HG03378 (cell line): Measurements from ENCODE around the gene AMN.
"Not testable (repeated sequence)": the region's sequence is repeated elsewhere in the genome, so short reads cannot be mapped to it uniquely, and the experiment has no call there.

Experiments
- ATAC-seq: cut with Tn5 transposase; IDR thresholded peaks from one replicate; pipeline ENCODE4 v1.9.1; 2021; ENCODE audit warnings: mild to moderate bottlenecking, moderate library complexity; ENCODE audit not compliant: unreplicated experiment

AMN gene

GRCh38 chr14:102922490-102923200, at the start of gene AMN:
AMN (plus strand) TSS chr14:102922663; CDS start chr14:102922689, 26 bp downstream.
- ATAC-seq = no peak

GRCh38 chr14:102873131-102873530, 49.3 kb upstream of the AMN start:
- ATAC-seq = no peak

- no peak for ATAC-seq
Measured at GRCh38 chr14:102873546-102874061, 48.9 kb upstream of the AMN start.

GRCh38 chr14:102875652-102876051, 46.8 kb upstream of the AMN start:
- no peak for ATAC-seq

- not testable (repeated sequence) for ATAC-seq
Measured at GRCh38 chr14:102877511-102877910, 45.0 kb upstream of the AMN start.

GRCh38 chr14:102878174-102878969, 44.1 kb upstream of the AMN start:
- no peak for ATAC-seq

- ATAC-seq = no peak
Measured at GRCh38 chr14:102878970-102879460, 43.4 kb upstream of the AMN start.

GRCh38 chr14:102882226-102882906, 40.1 kb upstream of the AMN start:
- no peak for ATAC-seq

- ATAC-seq = no peak
Measured at GRCh38 chr14:102883089-102883541, 39.3 kb upstream of the AMN start.

GRCh38 chr14:102883554-102883953, 38.9 kb upstream of the AMN start:
- no peak for ATAC-seq

GRCh38 chr14:102885737-102886447, 36.6 kb upstream of the AMN start:
- ATAC-seq = no peak

- no peak for ATAC-seq
Measured at GRCh38 chr14:102888748-102889147, 33.7 kb upstream of the AMN start.

- ATAC-seq = no peak
Measured at GRCh38 chr14:102889615-102890014, 32.8 kb upstream of the AMN start.

GRCh38 chr14:102891111-102891510, 31.4 kb upstream of the AMN start:
- no peak for ATAC-seq

GRCh38 chr14:102891556-102891955, 30.9 kb upstream of the AMN start:
- ATAC-seq = no peak

- no peak for ATAC-seq
Measured at GRCh38 chr14:102892651-102893050, 29.8 kb upstream of the AMN start.

GRCh38 chr14:102893452-102893851, 29.0 kb upstream of the AMN start:
- ATAC-seq = no peak

GRCh38 chr14:102896735-102897134, 25.7 kb upstream of the AMN start:
- ATAC-seq = not testable (repeated sequence)

- ATAC-seq = no peak
Measured at GRCh38 chr14:102897299-102898027, 25.0 kb upstream of the AMN start.

- ATAC-seq = no peak
Measured at GRCh38 chr14:102898298-102898697, 24.2 kb upstream of the AMN start.
